SKM-1 treated with dmso at 0.1 percent for 144 hours (cell line): Measurements from ENCODE around the gene CDC42BPB.

Experiments
- DNase-seq: peaks from one replicate; lab custom pipeline; 2025; ENCODE audit not compliant: unreplicated experiment; lab: John Stamatoyannopoulos, UW

Gene CDC42BPB

GRCh38 chr14:103057372-103058163 lies at the start of gene CDC42BPB:
TSS of gene CDC42BPB (minus strand) at chr14:103057549. CDS start at chr14:103057173, 376 bp downstream.
- no peak for DNase-seq

GRCh38 chr14:103105580-103106150 lies 48.3 kb upstream of the CDC42BPB start:
- DNase-seq = no peak

- DNase-seq = no peak
Observed at GRCh38 chr14:103104654-103105452, 47.5 kb upstream of the CDC42BPB start.

- DNase-seq = no peak
Observed at GRCh38 chr14:103104389-103104653, 47.0 kb upstream of the CDC42BPB start.

- DNase-seq = no peak
Observed at GRCh38 chr14:103103461-103104388, 46.4 kb upstream of the CDC42BPB start.

- DNase-seq = no peak
Observed at GRCh38 chr14:103102689-103103260, 45.4 kb upstream of the CDC42BPB start.

- DNase-seq = no peak
Observed at GRCh38 chr14:103101963-103102688, 44.8 kb upstream of the CDC42BPB start.

- no peak for DNase-seq
Observed at GRCh38 chr14:103101257-103101962, 44.1 kb upstream of the CDC42BPB start.

- DNase-seq = no peak
Observed at GRCh38 chr14:103100281-103101121, 43.2 kb upstream of the CDC42BPB start.

- no peak for DNase-seq
Observed at GRCh38 chr14:103099733-103100280, 42.5 kb upstream of the CDC42BPB start.

GRCh38 chr14:103099081-103099732 lies 41.9 kb upstream of the CDC42BPB start:
- DNase-seq = no peak

GRCh38 chr14:103097994-103098957 lies 40.9 kb upstream of the CDC42BPB start:
- no peak for DNase-seq

GRCh38 chr14:103097244-103097993 lies 40.1 kb upstream of the CDC42BPB start:
- DNase-seq = no peak

- DNase-seq = no peak
Observed at GRCh38 chr14:103096387-103096786, 39.0 kb upstream of the CDC42BPB start.

GRCh38 chr14:103095210-103095778 lies 37.9 kb upstream of the CDC42BPB start:
- DNase-seq = no peak
